HepG2 (cell line): ENCODE data around the gene FAM222B.

Experiments
- MZF1 ChIP-seq: sonication (generic); formaldehyde crosslinking; IDR thresholded peaks from 2 replicates; pipeline ENCODE4 v1.8.1; 2023; ENCODE audit warnings: mild to moderate bottlenecking, missing genetic modification reagents, borderline replicate concordance
- SRF ChIP-seq: IDR thresholded peaks from 2 replicates; pipeline ENCODE4 v1.6.1; 2011; ENCODE audit warnings: mild to moderate bottlenecking, low read depth, low read length, moderate library complexity

DNA sequence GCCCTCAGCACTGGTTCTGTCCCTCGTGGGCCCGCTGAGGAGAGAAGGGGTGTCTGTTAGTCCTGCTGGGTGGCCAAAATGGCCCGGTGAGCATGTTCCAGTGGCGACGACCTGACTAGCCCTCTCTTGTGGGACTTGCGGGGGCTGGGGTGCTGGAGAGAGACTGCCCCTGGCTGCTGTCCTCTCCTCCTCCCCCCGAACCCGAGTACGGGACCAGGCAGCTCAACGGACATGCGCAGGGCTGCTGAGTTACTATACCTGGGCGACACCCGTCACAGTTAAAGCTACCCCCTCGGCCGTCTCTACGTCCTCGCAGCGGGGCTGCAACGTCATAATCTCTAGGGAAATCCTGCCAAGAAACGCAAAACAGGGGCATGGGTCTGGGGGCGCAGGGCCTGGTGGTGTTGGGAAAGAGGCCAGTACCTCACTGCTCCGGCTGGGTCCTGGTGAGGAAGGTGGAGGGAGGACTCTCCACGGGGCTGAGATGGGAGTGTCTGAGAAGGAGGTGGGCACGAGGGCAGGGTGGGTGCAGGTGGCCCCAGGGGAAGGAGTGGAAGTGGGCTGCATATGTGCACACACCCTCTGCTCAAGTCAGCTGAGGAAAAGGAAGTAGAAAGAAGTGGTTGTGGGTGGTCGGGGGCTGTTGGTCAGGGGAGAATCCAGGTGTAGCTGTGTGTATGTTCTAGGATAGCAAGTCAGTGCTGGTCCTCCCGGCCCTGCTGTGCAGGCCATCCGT lies 41.5 kb upstream of the FAM222B start:
- TF ChIP-seq MZF1 (CRISPR knock-in tag): no peak
- TF ChIP-seq SRF: no peak
